GM12874 (cell line): ENCODE results near the gene IZUMO2.

Source experiments
- CTCF ChIP-seq: IDR thresholded peaks from 2 replicates; pipeline ENCODE4 v1.5.1; 2011; ENCODE audit warnings: low read depth, mild to moderate bottlenecking, control low read depth, low read length, moderate library complexity; ENCODE audit not compliant: insufficient read depth

The IZUMO2 gene

GRCh38 chr19:50162988-50163387 lies at the start of gene IZUMO2:
Gene IZUMO2, minus strand, starts transcription at chr19:50163281. Its CDS starts 87 bp downstream, at chr19:50163194.
- TF ChIP-seq CTCF: no peak

GRCh38 chr19:50210425-50210824 lies 47.3 kb upstream of the IZUMO2 start:
- TF ChIP-seq CTCF: no peak

- TF ChIP-seq CTCF: no peak
Measured at GRCh38 chr19:50209131-50209530, 46.0 kb upstream of the IZUMO2 start.

GRCh38 chr19:50207730-50208129 lies 44.6 kb upstream of the IZUMO2 start:
- TF ChIP-seq CTCF: no peak

- TF ChIP-seq CTCF: no peak
Measured at GRCh38 chr19:50206191-50206590, 43.1 kb upstream of the IZUMO2 start.

- no peak for TF ChIP-seq CTCF
Measured at GRCh38 chr19:50205681-50206138, 42.6 kb upstream of the IZUMO2 start.

- TF ChIP-seq CTCF: no peak
Measured at GRCh38 chr19:50204811-50205675, 42.0 kb upstream of the IZUMO2 start.
